Loucy (cell line): ENCODE results near the gene RNLS.

Source experiments
- H2AFZ ChIP-seq: fragments of 200-600 bp; sonication (generic); 2 replicates; pipeline ENCODE4 v1.6.0; 2016; ENCODE audit warnings: antibody characterized with exemption, mild to moderate bottlenecking, low read length, moderate library complexity
- H3F3A ChIP-seq: fragments of 200-600 bp; 2 replicates; pipeline ENCODE4 v1.6.0; 2016; ENCODE audit warnings: antibody characterized with exemption, low read depth, mild to moderate bottlenecking
- H3K27me3 ChIP-seq: fragments of 200-600 bp; sonication (generic); 2 replicates; pipeline ENCODE4 v1.6.1; 2014; ENCODE audit warnings: low read length, mild to moderate bottlenecking; ENCODE audit not compliant: insufficient read depth, poor library complexity, severe bottlenecking
- H3K36me3 ChIP-seq: fragments of 200-600 bp; sonication (generic); 2 replicates; pipeline ENCODE4 v1.6.1; 2016; ENCODE audit warnings: low read length; ENCODE audit not compliant: insufficient read depth
- H3K4me1 ChIP-seq: fragments of 200-600 bp; sonication (generic); 2 replicates; pipeline ENCODE4 v1.5.1; 2014; ENCODE audit warnings: low read length, mild to moderate bottlenecking; ENCODE audit not compliant: insufficient read depth, poor library complexity, severe bottlenecking
- H3K4me2 ChIP-seq: fragments of 200-600 bp; sonication (generic); 2 replicates; pipeline ENCODE4 v1.6.0; 2014; ENCODE audit warnings: antibody characterized with exemption, low read length, low read depth, mild to moderate bottlenecking; ENCODE audit not compliant: poor library complexity, severe bottlenecking
- H3K4me3 ChIP-seq: fragments of 200-600 bp; sonication (generic); 2 replicates; pipeline ENCODE4 v1.5.1; 2014; ENCODE audit warnings: low read length, mild to moderate bottlenecking, mixed read lengths; ENCODE audit not compliant: poor library complexity, severe bottlenecking
- H3K79me2 ChIP-seq: fragments of 200-600 bp; sonication (generic); 2 replicates; pipeline ENCODE4 v1.6.1; 2014; ENCODE audit warnings: low read length; ENCODE audit not compliant: insufficient read depth
- H3K9ac ChIP-seq: fragments of 200-600 bp; sonication (generic); 2 replicates; pipeline ENCODE4 v1.6.0; 2014; ENCODE audit warnings: mild to moderate bottlenecking, low read depth, low read length, moderate library complexity; ENCODE audit not compliant: poor library complexity, severe bottlenecking
- H3K9me2 ChIP-seq: fragments of 200-600 bp; sonication (generic); replicated peaks from 2 replicates; pipeline ENCODE4 v1.6.1; 2016; ENCODE audit warnings: low read depth, low read length, mixed read lengths
- H3K9me3 ChIP-seq: fragments of 200-600 bp; sonication (generic); 2 replicates; pipeline ENCODE4 v1.6.1; 2014; ENCODE audit warnings: mild to moderate bottlenecking, antibody characterized with exemption, low read length, low read depth; ENCODE audit not compliant: insufficient read depth
- H4K20me1 ChIP-seq: fragments of 200-600 bp; sonication (generic); 2 replicates; pipeline ENCODE4 v1.6.0; 2014; ENCODE audit warnings: antibody characterized with exemption, low read length, mild to moderate bottlenecking; ENCODE audit not compliant: insufficient read depth, poor library complexity, severe bottlenecking
- CTCF ChIP-seq: fragments of 200-600 bp; sonication (generic); conservative IDR thresholded peaks from 2 replicates; pipeline ENCODE4 v1.5.1; 2014; ENCODE audit warnings: mild to moderate bottlenecking, antibody characterized with exemption, low read length
- EZH2phosphoT487 ChIP-seq: fragments of 200-600 bp; IDR thresholded peaks from 2 replicates; pipeline ENCODE4 v1.6.1; 2018; ENCODE audit warnings: antibody characterized with exemption, mild to moderate bottlenecking, moderate library complexity, borderline replicate concordance

RNLS gene

GRCh38 chr10:88401671-88402347 is 181.3 kb downstream of the RNLS start:
- Histone ChIP-seq H3K79me2 (no peaks in the 10 kb centered on the region), H3K4me2 (no peak overlapping the region), H3K27me3 (no peaks in the 10 kb centered on the region), H3K9ac (no peak overlapping the region), H3K4me3 (no peak overlapping the region), H4K20me1 (no peaks in the 10 kb centered on the region), H3K9me3 (peaks cover 8% of the 10 kb centered on the region), H3F3A (no peaks in the 10 kb centered on the region), H2AFZ (no peak overlapping the region), H3K9me2 (no peaks in the 10 kb centered on the region), H3K36me3 (no peaks in the 10 kb centered on the region), H3K4me1 (no peaks in the 10 kb centered on the region)
- peak; percentile 62 for TF ChIP-seq CTCF
- no peak for TF ChIP-seq EZH2phosphoT487

- Histone ChIP-seq H2AFZ (no peak overlapping the region), H4K20me1 (no peaks in the 10 kb centered on the region), H3K9me3 (peaks cover 19% of the 10 kb centered on the region), H3K9ac (no peak overlapping the region), H3K79me2 (no peaks in the 10 kb centered on the region), H3K36me3 (no peaks in the 10 kb centered on the region), H3K4me1 (no peaks in the 10 kb centered on the region), H3F3A (no peaks in the 10 kb centered on the region), H3K4me2 (no peak overlapping the region), H3K9me2 (no peaks in the 10 kb centered on the region), H3K4me3 (no peak overlapping the region), H3K27me3 (no peaks in the 10 kb centered on the region)
- TF ChIP-seq CTCF (no peak), EZH2phosphoT487 (no peak)
These were observed 183.9 kb downstream of the RNLS start for GRCh38 chr10:88399240-88399639.

GRCh38 chr10:88395677-88396076 is 187.4 kb downstream of the RNLS start:
- H3K4me3 ChIP-seq: no peak overlapping the region
- no peaks in the 10 kb centered on the region for H3K79me2 ChIP-seq
- H3K27me3 ChIP-seq: no peaks in the 10 kb centered on the region
- no peak overlapping the region for H3K4me2 ChIP-seq
- H3K4me1 ChIP-seq: peaks cover 13% of the 10 kb centered on the region
- no peak overlapping the region for H2AFZ ChIP-seq
- no peaks in the 10 kb centered on the region for H3K36me3 ChIP-seq
- H4K20me1 ChIP-seq: no peaks in the 10 kb centered on the region
- no peak overlapping the region for H3K9ac ChIP-seq
- TF ChIP-seq EZH2phosphoT487: no peak
- TF ChIP-seq CTCF: no peak
- H3K9me2 ChIP-seq: no peaks in the 10 kb centered on the region
- no peaks in the 10 kb centered on the region for H3F3A ChIP-seq
- peaks cover 19% of the 10 kb centered on the region for H3K9me3 ChIP-seq
